HepG2 (cell line): ENCODE measurements around the gene AGXT. TPM values are rescaled to one million over a fixed set of nuclear protein-coding genes. Genes with fewer than 3 reads are reported as not detected.
A peak's percentile ranks its signal among the peaks of the same experiment; 100 is the strongest.

Source experiments
- ATAC-seq: fragments of 200-7000 bp; cut with Tn5 transposase; 3 replicates; pipeline ENCODE4 v1.9.1; 2020; ENCODE audit warnings: mild to moderate bottlenecking, moderate library complexity
- BruUV-seq: library from RNA; stranded (reverse); fragments of 400-500 nt; replicated peaks from 2 replicates; lab custom pipeline; 2021; lab: Mats Ljungman, UMichigan
- CTCF ChIA-PET: fragments of 300-600 bp; formaldehyde crosslinking; extraction: SDS; loops from one replicate; lab custom pipeline; 2021; ENCODE audit warnings: low total read pairs, inconsistent platforms, low intra/inter-chr PET ratio; lab: Yijun Ruan, JAX
- POLR2A ChIA-PET: fragments of 350-600 bp; sonication (Branson Sonifier 250); formaldehyde crosslinking; loops from one replicate; lab custom pipeline; 2020; ENCODE audit warnings: antibody characterized with exemption, inconsistent platforms; lab: Yijun Ruan, JAX
- DNase-seq: peaks from one replicate; pipeline ENCODE4 v3.0.0-alpha.2; 2015; ENCODE audit warnings: low spot score
- FAIRE-seq: peaks from 3 replicates; lab custom pipeline; 2011; peaks lifted over from hg19 to GRCh38; lab: Jason Lieb, UNC
- H2AFZ ChIP-seq: one replicate; pipeline ENCODE4 v1.6.1; 2011; ENCODE audit warnings: low read length, inconsistent platforms
- H3K27ac ChIP-seq: fragments of 300-600 bp; 3 replicates; pipeline ENCODE4 v1.8.0; 2011; ENCODE audit warnings: mixed run types, mild to moderate bottlenecking, mixed read lengths, low read length, inconsistent platforms; ENCODE audit not compliant: insufficient read depth; ENCODE audit errors: extremely low read length
- H3K27me3 ChIP-seq, 2 experiments: fragments of 200-600 bp in 1 of 2; 2 replicates in 1 of 2; 3 replicates in 1 of 2; pipeline versions ENCODE4 v1.6.0 to v1.8.0; 2011; ENCODE audit warnings: low read length in 2 of 2, mild to moderate bottlenecking in 2 of 2, moderate library complexity in 2 of 2, inconsistent platforms in 1 of 2; ENCODE audit not compliant: insufficient read depth in 2 of 2, control insufficient read depth in 1 of 2
- H3K36me3 ChIP-seq, 2 experiments: fragments of 200-600 bp in 1 of 2; replicated peaks in 1 of 2; 2 replicates in 1 of 2; 3 replicates in 1 of 2; pipeline versions ENCODE4 v1.5.1 to v1.8.0; 2011; ENCODE audit warnings: low read length in 2 of 2, inconsistent platforms in 1 of 2; ENCODE audit not compliant: insufficient read depth in 2 of 2, control insufficient read depth in 1 of 2
- H3K4me1 ChIP-seq: 2 replicates; pipeline ENCODE4 v1.5.1; 2012; ENCODE audit warnings: low read length, inconsistent platforms; ENCODE audit not compliant: insufficient read depth
- H3K4me2 ChIP-seq: 2 replicates; pipeline ENCODE4 v1.6.0; 2011; ENCODE audit warnings: low read depth, low read length, inconsistent platforms
- H3K4me3 ChIP-seq, 3 experiments: fragments of 200-600 bp in 1 of 3; sonication (generic), shearing (Covaris generic) in 1 of 3; replicated peaks in 1 of 3; 2 replicates each; pipeline ENCODE4 v1.5.1; 2011 to 2016; ENCODE audit warnings: low read length in 3 of 3, inconsistent platforms in 2 of 3, low read depth in 2 of 3, mild to moderate bottlenecking in 2 of 3, control low read depth in 1 of 3, mixed read lengths in 1 of 3; ENCODE audit not compliant: insufficient read depth in 1 of 3
- H3K79me2 ChIP-seq: one replicate; pipeline ENCODE4 v1.6.1; 2011; ENCODE audit warnings: low read length, inconsistent platforms; ENCODE audit not compliant: insufficient read depth
- H3K9ac ChIP-seq: 2 replicates; pipeline ENCODE4 v1.6.0; 2011; ENCODE audit warnings: mild to moderate bottlenecking, low read depth, low read length, inconsistent platforms; ENCODE audit not compliant: insufficient read depth
- H3K9me3 ChIP-seq: 2 replicates; pipeline ENCODE4 v1.5.1; 2012; ENCODE audit warnings: mild to moderate bottlenecking, low read length
- H4K20me1 ChIP-seq: 2 replicates; pipeline ENCODE4 v1.6.0; 2011; ENCODE audit warnings: inconsistent platforms, mild to moderate bottlenecking, low read length, moderate library complexity; ENCODE audit not compliant: insufficient read depth
- FOXP1 ChIP-seq, 2 experiments: fragments of 450-650 bp in 1 of 2; IDR thresholded peaks; 2 replicates each; pipeline ENCODE4 v1.6.1; 2017 to 2018; ENCODE audit warnings: antibody characterized with exemption in 1 of 2
- NR2F6 ChIP-seq, 2 experiments: IDR thresholded peaks; 2 replicates each; pipeline ENCODE4 v1.6.1; 2016; ENCODE audit warnings: antibody characterized with exemption in 1 of 2, mild to moderate bottlenecking in 1 of 2
- ZFX ChIP-seq: sonication (generic); formaldehyde crosslinking; IDR thresholded peaks from 2 replicates; pipeline ENCODE4 v1.4.0; 2020; ENCODE audit warnings: mild to moderate bottlenecking, low read depth, missing genetic modification reagents, moderate library complexity
- ZNF781 ChIP-seq: sonication (generic); formaldehyde crosslinking; IDR thresholded peaks from 2 replicates; pipeline ENCODE4 v1.5.1; 2020; ENCODE audit warnings: borderline replicate concordance, mild to moderate bottlenecking, missing genetic modification reagents; ENCODE audit errors: not compliant biosample characterization
- WGBS: methylation state at CpG from one replicate; pipeline ENCODE4 v1.1.6; 2017; ENCODE audit warnings: low lambda C conversion rate; 5-methylcytosine and 5-hydroxymethylcytosine counted together
- in situ Hi-C: cut with HindIII; loops from 2 replicates; pipeline ENCODE4 v1.10.0; 2017; ENCODE audit warnings: low pct_unique_long_range_greater_than_20kb; ENCODE audit not compliant: extremely low pct_ligation_motif_present
- intact Hi-C: fragments of 100-400 bp; cut with micrococcal nuclease; formaldehyde crosslinking; loops from one replicate; pipeline ENCODE4 v1.10.0; 2022; ENCODE audit not compliant: unreplicated experiment
- polyA plus RNA-seq, 8 experiments: library from polyadenylated mRNA; depleted of rRNA in 3 of 8; stranded (reverse) in 7 of 8; unstranded in 1 of 8; fragments of >200 nt; fragmentation: Illumina TruSeq in 4 of 8; extraction: Trizol in 4 of 8; gene quantifications; 2 replicates each; pipeline versions ENCODE4 v1.2.1 to v1.2.3, GENCODE V29; 2011 to 2016; ENCODE audit warnings: low read depth in 4 of 8, missing spikeins in 1 of 8, mixed read lengths in 1 of 8; ENCODE audit not compliant: insufficient read depth in 1 of 8
- total RNA-seq, 5 experiments: library from RNA; depleted of rRNA; stranded (reverse); fragments of >200 nt; fragmentation: Illumina TruSeq; extraction: Trizol; gene quantifications; 2 replicates each; pipeline ENCODE4 v1.2.3, GENCODE V29; 2016; ENCODE audit warnings: low read depth in 1 of 5
- TF ChIP-seq, protein P1 (sequence below): sonication (generic); formaldehyde crosslinking; conservative IDR thresholded peaks from 2 replicates; pipeline ENCODE4 v1.8.0; 2022; ENCODE audit warnings: mild to moderate bottlenecking, moderate library complexity, missing genetic modification reagents
- TF ChIP-seq, protein P2 (sequence below), 2 experiments: fragments of 450-650 bp in 1 of 2; sonication (generic) in 1 of 2; formaldehyde crosslinking in 1 of 2; IDR thresholded peaks; 2 replicates each; pipeline versions ENCODE4 v1.6.1 to v1.8.0; 2016 to 2022; ENCODE audit warnings: antibody characterized with exemption in 1 of 2, mild to moderate bottlenecking in 1 of 2, missing genetic modification reagents in 1 of 2
- TF ChIP-seq, protein P3 (sequence below): sonication (generic); formaldehyde crosslinking; IDR thresholded peaks from 2 replicates; pipeline ENCODE4 v1.4.0; 2020; ENCODE audit warnings: missing genetic modification reagents, mild to moderate bottlenecking, borderline replicate concordance
- TF ChIP-seq, protein P4 (sequence below): sonication (generic); formaldehyde crosslinking; IDR thresholded peaks from 2 replicates; pipeline ENCODE4 v1.5.1; 2020; ENCODE audit warnings: mild to moderate bottlenecking, moderate library complexity, missing genetic modification reagents

Gene AGXT
- total and polyA plus RNA-seq, 2 of the 13 experiments (the other 11 are each of a cell fraction or from before 2014, with no cell fraction given) = 41.9 to 96.1 TPM

DNA sequence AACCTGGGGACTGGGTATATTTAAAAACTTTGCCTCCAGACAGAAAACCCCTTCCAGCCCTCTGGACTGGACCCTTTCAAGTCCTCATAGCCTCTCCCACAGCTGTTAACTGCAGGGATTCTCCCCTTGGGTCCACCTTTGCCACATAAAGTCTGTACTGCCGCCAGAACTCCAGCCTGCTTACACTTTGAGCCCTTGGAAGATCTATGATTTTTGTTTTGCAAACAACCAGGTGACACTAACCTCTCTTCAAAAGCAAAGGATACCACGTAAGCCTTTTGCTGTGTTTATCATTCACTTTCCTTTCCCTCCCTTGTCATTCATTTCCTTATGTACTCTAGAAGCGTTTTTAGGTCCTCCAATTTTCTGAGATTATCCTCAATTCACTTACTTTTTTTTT lies 4.1 kb upstream of the AGXT start:
- H3K79me2 ChIP-seq = no peaks in the 10 kb centered on the region
- no peak overlapping the region for H3K4me3 ChIP-seq
- H3K9me3 ChIP-seq = no peaks in the 10 kb centered on the region
- FAIRE-seq = peak; percentile 87
- POLR2A ChIA-PET = interaction anchor here (0.7 to 1.3 kb wide), 3 partner anchors 10 to 441 kb away, joined by 3 to 8 read pairs (median 6); no protein-coding TSS in a partner anchor
- H3K4me1 ChIP-seq = peaks cover 85% of the 10 kb centered on the region
- CTCF ChIA-PET = no interaction called here
- H3K9ac ChIP-seq = no peak overlapping the region
- H3K36me3 ChIP-seq = no peaks in the 10 kb centered on the region
- H4K20me1 ChIP-seq = no peaks in the 10 kb centered on the region
- peak; percentile 66 for DNase-seq
- peak; percentile 76 for ATAC-seq
- H3K27me3 ChIP-seq = peaks cover 0 to 2% of the 10 kb centered on the region in 2 experiments; a peak in 1 of 5 replicates
- 0% methylated on average over 3 of the region's 3 CpGs for WGBS
- peak overlapping the region; percentile 46 for H3K4me2 ChIP-seq
- no TSS peak for BruUV-seq
- in situ Hi-C loops (loop anchor here (25.0 kb wide), 1 partner anchor 773 kb away; the partner anchor contains the start of genes ATG4B and THAP4), intact Hi-C loops (no loop called here)
- no peak overlapping the region for H2AFZ ChIP-seq
- H3K27ac ChIP-seq = peak overlapping the region; percentile 62
- TF ChIP-seq, protein P1, sequence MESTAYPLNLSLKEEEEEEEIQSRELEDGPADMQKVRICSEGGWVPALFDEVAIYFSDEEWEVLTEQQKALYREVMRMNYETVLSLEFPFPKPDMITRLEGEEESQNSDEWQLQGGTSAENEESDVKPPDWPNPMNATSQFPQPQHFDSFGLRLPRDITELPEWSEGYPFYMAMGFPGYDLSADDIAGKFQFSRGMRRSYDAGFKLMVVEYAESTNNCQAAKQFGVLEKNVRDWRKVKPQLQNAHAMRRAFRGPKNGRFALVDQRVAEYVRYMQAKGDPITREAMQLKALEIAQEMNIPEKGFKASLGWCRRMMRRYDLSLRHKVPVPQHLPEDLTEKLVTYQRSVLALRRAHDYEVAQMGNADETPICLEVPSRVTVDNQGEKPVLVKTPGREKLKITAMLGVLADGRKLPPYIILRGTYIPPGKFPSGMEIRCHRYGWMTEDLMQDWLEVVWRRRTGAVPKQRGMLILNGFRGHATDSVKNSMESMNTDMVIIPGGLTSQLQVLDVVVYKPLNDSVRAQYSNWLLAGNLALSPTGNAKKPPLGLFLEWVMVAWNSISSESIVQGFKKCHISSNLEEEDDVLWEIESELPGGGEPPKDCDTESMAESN = no peak
- TF ChIP-seq, protein P2, sequence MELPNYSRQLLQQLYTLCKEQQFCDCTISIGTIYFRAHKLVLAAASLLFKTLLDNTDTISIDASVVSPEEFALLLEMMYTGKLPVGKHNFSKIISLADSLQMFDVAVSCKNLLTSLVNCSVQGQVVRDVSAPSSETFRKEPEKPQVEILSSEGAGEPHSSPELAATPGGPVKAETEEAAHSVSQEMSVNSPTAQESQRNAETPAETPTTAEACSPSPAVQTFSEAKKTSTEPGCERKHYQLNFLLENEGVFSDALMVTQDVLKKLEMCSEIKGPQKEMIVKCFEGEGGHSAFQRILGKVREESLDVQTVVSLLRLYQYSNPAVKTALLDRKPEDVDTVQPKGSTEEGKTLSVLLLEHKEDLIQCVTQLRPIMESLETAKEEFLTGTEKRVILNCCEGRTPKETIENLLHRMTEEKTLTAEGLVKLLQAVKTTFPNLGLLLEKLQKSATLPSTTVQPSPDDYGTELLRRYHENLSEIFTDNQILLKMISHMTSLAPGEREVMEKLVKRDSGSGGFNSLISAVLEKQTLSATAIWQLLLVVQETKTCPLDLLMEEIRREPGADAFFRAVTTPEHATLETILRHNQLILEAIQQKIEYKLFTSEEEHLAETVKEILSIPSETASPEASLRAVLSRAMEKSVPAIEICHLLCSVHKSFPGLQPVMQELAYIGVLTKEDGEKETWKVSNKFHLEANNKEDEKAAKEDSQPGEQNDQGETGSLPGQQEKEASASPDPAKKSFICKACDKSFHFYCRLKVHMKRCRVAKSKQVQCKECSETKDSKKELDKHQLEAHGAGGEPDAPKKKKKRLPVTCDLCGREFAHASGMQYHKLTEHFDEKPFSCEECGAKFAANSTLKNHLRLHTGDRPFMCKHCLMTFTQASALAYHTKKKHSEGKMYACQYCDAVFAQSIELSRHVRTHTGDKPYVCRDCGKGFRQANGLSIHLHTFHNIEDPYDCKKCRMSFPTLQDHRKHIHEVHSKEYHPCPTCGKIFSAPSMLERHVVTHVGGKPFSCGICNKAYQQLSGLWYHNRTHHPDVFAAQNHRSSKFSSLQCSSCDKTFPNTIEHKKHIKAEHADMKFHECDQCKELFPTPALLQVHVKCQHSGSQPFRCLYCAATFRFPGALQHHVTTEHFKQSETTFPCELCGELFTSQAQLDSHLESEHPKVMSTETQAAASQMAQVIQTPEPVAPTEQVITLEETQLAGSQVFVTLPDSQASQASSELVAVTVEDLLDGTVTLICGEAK (IDR thresholded peaks at IDR 0.05) = no peak
- TF ChIP-seq, protein P2 (CRISPR knock-in tag; IDR thresholded peaks at IDR 0.05) = peak; percentile 20; the same call in 1 of the 2 replicates
- no peak for TF ChIP-seq FOXP1 (IDR thresholded peaks at IDR 0.05)
- TF ChIP-seq FOXP1 (CRISPR knock-in tag; IDR thresholded peaks at IDR 0.05) = peak; percentile 85
- TF ChIP-seq ZFX (CRISPR knock-in tag) = 0 out of 2 replicates have a peak, but pooled peaks have one; percentile 9
- TF ChIP-seq, protein P3, sequence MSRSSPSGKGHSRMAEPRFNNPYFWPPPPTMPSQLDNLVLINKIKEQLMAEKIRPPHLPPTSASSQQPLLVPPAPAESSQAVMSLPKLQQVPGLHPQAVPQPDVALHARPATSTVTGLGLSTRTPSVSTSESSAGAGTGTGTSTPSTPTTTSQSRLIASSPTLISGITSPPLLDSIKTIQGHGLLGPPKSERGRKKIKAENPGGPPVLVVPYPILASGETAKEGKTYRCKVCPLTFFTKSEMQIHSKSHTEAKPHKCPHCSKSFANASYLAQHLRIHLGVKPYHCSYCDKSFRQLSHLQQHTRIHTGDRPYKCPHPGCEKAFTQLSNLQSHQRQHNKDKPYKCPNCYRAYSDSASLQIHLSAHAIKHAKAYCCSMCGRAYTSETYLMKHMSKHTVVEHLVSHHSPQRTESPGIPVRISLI = peak; percentile 66; the same call in 1 of the 2 replicates
- TF ChIP-seq NR2F6 (IDR thresholded peaks at IDR 0.05) = peak; percentile 28; the same call in 1 of the 2 replicates
- TF ChIP-seq NR2F6 (CRISPR knock-in tag; IDR thresholded peaks at IDR 0.05) = peak; percentile 58; the same call in 1 of the 2 replicates
- TF ChIP-seq ZNF781 (CRISPR knock-in tag) = no peak
- TF ChIP-seq, protein P4, sequence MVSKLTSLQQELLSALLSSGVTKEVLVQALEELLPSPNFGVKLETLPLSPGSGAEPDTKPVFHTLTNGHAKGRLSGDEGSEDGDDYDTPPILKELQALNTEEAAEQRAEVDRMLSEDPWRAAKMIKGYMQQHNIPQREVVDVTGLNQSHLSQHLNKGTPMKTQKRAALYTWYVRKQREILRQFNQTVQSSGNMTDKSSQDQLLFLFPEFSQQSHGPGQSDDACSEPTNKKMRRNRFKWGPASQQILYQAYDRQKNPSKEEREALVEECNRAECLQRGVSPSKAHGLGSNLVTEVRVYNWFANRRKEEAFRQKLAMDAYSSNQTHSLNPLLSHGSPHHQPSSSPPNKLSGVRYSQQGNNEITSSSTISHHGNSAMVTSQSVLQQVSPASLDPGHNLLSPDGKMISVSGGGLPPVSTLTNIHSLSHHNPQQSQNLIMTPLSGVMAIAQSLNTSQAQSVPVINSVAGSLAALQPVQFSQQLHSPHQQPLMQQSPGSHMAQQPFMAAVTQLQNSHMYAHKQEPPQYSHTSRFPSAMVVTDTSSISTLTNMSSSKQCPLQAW (CRISPR knock-in tag) = peak; percentile 67
